Activated CD4-positive, alpha-beta T cell treated with anti-CD3 and anti-CD28 coated beads for 24 hours (primary cell): ENCODE data around the gene CARF.
"Not testable (repeated sequence)": the region's sequence is repeated elsewhere in the genome, so short reads cannot be mapped to it uniquely, and the experiment has no call there.

Experiments used
- DNase-seq, 2 donors: peaks; one replicate each; pipeline ENCODE4 v3.0.0-alpha.2; 2020; ENCODE audit warnings: low read depth in 2 of 2

CARF gene

DNA sequence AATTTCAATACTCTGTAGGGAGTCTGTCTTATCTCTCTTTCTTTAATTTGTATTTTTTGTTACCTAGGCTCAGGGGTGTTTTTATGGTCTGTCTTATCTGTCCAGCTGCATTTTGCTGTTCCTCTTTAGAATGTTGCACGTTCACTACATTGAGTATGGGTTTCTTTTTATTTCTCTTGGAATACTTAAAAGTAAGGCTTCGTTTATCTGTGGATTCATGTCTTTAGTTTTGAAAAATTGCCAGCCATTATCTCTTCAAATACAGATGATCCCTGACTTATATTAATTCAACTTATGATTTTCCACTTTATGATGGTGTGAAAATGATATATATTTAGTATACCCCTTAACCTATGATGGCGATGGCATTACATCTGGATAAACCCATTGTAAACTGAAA, 26.9 kb downstream of the CARF start:
- DNase-seq = no peak

GRCh38 chr2:202941771-202942170, 29.7 kb downstream of the CARF start:
- no peak for DNase-seq

GRCh38 chr2:202944408-202944807, 32.3 kb downstream of the CARF start:
- no peak for DNase-seq

GRCh38 chr2:202944816-202945215, 32.7 kb downstream of the CARF start:
- DNase-seq = no peak

- DNase-seq = no peak
These were observed 33.4 kb downstream of the CARF start for GRCh38 chr2:202945497-202945896.

GRCh38 chr2:202949333-202949732, 37.3 kb downstream of the CARF start:
- not testable (repeated sequence) for DNase-seq

DNA sequence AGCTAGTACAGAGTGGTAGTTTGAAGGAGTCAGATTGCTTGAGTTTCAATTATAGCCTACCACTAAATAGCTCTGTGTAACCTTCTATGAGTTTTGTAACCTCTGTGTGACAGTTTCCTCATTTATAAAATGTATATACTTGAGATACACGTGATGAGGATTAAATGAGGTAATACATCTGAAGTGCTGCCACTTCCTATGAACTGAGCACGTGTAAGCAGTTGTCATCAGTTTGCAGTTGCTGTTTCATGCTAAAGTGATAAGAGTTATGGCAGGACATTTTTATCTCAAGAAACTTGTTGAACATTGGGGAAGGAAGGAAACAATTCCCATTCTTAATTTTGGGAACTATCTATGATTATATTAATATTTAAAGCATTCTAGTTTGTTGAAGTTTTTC, 38.5 kb downstream of the CARF start:
- DNase-seq = no peak

DNA sequence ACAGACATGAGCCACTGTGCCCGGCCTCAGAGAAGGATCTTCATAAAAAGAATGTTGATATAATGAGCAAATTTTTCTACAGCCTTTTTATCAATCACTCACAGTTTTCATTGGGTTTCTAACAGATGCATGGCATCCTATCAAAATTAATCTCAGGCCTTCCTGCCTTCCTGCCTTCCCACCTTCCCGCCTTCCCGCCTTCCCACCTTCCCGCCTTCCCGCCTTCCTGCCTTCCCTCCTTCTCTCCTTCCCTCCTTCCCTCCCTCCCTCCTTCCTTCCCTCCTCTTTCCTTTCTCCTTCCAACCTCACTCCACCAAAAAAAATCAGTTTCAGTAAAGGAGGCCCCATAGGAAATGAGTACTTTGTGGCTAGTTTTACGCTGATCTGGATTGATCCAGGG, 48.4 kb downstream of the CARF start:
- DNase-seq = no peak

DNA sequence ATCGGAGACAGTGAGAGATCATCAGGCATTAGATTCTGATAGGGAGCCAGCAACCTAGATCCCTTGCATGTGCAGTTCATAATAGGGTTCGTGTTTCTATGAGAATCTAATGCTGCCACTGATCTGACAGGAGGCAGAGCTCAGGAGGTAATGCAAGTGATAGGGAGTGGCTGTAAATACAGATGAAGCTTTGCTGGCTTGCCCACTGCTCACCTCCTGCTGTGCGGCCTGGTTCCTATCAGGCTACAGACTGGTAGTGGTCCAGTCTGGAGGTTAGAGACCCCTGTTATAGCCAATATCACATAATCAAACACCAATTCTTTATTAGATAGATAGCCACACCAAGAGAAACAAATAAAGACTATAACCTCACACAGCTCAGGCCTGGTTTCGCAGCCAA, 51.6 kb downstream of the CARF start:
- no peak for DNase-seq

- DNase-seq = peak in 1 of 2 donors; percentile 1
These were observed 53.9 kb downstream of the CARF start for GRCh38 chr2:202965810-202966460.

DNA sequence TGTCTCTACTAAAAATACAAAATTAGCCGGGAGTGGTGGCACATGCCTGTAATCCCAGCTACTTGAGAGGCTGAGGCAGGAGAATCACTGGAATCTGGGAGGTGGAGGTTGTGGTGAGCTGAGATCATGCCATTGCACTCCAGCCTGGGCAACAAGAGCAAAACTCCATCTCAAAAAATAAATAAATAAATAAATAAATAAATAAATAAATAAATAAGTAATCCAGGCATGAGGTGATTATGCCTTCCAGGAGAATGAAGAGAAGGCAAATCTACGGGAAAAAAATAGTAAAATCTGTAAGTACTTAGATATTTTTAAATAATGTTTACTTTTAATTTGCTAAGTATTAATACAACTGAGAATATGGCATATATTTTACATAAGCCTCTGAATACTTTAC, 57.3 kb downstream of the CARF start:
- not testable (repeated sequence) for DNase-seq

DNA sequence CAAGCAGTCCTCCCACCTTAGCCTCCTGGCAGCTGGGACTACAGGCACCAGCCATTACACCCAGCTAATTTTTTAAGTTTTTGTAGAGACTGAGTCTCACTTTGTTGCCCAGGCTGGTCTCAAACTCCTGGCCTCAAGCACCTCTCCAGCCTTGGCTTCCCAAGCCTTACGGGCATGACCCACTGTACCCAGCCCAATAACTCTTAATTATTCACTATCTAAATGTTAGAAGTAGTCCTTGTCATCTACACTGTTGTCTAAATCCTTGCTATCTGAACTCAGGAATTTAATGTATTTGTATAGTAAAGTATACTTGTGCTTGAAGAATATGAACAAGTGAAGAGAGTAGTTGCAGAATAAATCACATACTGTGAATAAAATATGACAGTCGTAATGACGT, 64.7 kb downstream of the CARF start:
- DNase-seq = no peak

DNA sequence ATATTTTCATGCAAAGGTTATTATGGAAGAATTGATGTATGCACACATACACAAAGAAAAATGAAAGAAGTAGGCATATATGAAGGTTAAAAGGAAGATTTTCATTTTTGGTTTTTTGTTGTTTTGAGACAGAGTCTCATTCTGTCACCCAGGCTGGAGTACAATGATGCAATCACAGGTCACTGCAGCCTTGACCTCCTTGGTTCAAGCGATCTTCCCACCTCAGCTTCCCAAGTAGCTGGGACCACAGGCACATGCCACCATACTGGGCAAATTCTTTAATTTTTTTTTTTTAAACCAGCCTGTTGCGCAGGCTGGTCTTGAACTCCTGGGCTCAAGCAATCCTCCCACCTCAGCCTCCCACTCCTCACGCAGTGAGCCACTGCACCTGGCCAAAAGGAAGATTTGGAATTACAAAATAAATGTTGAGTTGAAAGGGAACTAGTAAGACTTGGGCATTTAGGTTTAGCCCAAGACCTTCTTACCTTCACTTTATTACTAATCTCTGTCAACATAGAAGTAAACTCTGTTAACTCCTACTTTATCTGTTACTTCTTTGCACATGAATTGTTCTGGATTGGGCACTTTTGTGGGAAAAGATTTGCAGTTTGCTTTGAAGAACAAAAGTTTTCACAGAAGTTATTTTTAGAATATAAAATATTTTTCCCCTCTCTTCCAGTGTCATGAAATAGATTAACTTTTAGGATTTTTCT, 70.9 kb downstream of the CARF start:
- no peak for DNase-seq

DNA sequence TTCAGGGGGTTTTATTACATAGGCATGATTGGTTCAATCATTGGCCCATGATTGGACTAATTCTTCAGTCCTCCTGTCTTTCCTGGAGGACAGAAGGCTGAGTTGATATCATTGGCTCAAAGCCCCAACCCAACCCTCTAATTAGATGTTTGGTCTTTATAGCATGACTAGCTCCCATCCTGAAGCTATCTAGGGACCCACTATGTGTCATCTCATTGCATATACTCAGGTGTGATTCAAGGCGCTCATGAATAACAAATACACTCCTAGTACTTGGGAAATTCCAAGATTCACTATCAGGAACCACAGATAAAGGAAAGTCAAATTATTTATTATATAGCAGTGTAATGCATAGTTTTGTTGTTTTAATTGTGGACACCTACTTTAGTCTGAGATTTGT, 77.7 kb downstream of the CARF start:
- no peak for DNase-seq

DNA sequence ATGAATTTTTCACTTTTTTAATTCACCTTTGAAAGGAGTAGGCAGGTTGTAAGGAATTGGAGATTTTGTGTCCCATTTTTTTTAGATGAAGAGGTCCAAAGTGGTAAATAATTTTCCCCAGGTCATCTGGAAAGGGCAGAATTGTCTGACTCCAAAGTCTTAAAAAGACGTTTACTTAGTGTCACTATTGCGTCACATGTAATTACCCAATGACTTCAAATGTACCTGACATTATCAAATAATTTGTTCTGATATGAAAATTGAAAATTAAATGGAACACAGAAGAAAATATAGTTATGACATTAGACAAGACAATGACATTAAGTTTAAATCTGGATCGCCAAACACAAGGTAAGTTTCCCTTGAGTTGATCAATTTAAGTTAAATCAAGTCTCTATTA, 78.4 kb downstream of the CARF start:
- DNase-seq = no peak

DNA sequence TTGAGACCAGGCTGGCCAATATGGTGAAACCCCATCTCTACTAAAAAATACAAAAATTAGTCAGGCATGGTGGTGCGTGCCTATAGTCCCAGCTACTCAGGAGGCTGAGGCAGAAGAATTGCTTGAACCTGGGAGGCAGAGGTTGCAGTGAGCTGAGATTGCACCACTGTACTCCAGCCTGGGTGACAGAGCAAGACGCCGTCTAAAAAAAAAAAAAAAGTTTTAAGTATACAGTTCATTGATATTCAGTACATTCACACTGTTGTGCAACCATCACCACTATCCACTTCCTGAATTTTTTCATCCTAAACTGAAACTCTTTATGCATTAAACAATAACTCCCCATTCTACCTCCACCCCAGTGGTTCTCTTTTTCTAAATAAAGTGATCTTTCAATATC, 85.0 kb downstream of the CARF start:
- not testable (repeated sequence) for DNase-seq

- no peak for DNase-seq
These were observed 90.2 kb downstream of the CARF start for GRCh38 chr2:203002054-203002821.

DNA sequence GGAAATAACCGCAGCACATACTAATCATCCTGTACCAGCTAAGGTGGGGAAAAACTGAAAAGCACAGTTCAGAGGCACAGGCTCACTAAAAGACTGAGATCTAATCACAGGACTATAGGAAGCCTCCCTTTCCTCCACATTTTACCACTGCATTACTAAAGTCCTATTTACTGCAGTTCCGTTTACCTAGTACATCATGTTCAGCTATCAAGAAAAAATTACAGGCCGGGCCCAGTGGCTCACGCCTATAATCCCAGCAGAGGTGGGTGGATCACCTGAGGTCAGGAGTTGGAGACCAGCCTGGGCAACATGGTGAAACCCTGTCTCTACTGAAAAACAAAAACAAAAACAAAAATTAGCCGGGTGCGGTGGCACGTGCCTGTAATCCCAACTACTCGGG, 91.6 kb downstream of the CARF start:
- no peak for DNase-seq

DNA sequence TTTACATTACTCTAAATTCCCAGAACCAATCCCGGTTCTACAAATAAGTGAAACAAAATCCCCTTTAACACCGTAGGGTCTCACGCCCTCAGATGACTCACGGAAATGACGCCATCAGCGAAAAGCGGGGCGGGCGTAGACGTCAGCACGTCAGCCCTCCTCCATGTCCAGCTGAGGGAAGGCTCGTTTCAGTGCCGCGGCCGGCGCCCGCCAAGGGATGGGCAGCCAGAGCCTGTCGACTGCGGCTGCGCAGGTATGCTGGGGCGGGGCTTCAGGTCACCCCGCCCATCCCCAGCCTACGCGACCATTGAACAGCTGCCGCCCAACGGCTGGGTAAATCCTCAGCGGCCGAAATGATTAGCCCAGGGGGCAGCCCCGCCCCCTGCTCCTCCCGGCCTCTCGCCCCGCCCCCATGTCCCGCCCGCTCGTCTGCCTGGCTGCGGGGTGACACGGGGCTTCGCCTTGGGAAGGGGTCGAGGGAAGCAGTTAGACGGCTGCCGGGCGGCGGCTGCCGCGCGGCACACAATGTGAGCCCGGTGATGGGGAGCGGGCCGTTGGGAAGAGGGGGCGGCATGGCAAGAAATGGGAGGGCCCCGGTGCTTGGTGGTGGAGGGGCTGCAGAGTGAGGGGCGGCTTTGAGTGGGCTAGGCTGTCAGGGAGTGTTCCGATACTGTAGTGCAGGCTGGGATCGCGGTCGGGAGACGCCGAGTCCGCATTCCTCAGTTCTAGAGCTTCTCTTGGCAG, 102.6 kb downstream of the CARF start, which contains the start of gene NBEAL1:
Gene NBEAL1 (plus strand): TSS at position 420 of the 744 bp plus-strand sequence. CDS start 1,510 bp downstream, outside the sequence.
- peak; percentile 91 to 92 for DNase-seq

DNA sequence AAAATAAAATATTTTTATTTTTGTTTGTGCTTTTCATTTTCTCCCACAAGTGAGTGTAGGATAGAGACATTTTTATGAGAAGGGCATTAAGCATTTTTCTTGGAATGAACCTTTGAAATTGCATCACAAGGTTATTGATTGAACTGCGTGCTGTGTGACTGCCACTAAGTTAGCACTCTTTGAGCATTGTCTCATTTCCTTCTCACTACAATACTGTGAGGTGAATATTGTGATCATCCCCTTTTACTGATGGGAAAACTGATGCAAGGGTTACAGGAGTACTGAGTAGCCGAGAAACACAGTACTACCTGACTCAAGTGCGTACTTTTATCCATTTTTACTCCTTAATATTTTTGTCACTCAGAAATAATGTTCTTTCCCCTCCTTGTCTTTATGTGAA, 104.6 kb downstream of the CARF start:
- no peak for DNase-seq

GRCh38 chr2:203018181-203018580, 106.1 kb downstream of the CARF start:
- no peak for DNase-seq

- DNase-seq = no peak
These were observed 107.1 kb downstream of the CARF start for GRCh38 chr2:203019142-203019541.
